ENCODE measurements around the gene CAMK2B. TPM values are rescaled to one million over a fixed set of nuclear protein-coding genes. Genes with fewer than 3 reads are reported as not detected.

The CAMK2B gene
- total RNA-seq, 4 donors from 2014 or later = 35.3 to 64.8 (median 46.0) TPM

- Histone ChIP-seq H3K4me3 (no peak overlapping the region), H3K4me1 (peaks cover 15 to 27% of the 10 kb centered on the region in 2 donors), H3K27ac (peak overlapping the region; percentile 12 to 75 (median 73)), H3K36me3 (peaks cover 0 to 11% of the 10 kb centered on the region in 2 donors), H3K27me3 (no peaks in the 10 kb centered on the region), H3K9me3 (no peaks in the 10 kb centered on the region)
- DNase-seq = peak; percentile 41 to 78
- no peak for TF ChIP-seq POLR2A (IDR thresholded peaks at IDR 0.05)
- no peak for TF ChIP-seq CTCF (IDR thresholded peaks at IDR 0.05 in 4 of 5, conservative IDR thresholded peaks at IDR 0.05 in 1 of 5)
- in situ Hi-C loops (cut with MboI; ENCODE audit: low sequenced_read_pairs in 4 of 4) (loop anchor here in 1 of 4 donors (25.0 kb wide), 1 partner anchor 271 kb away; the partner anchor contains the start of gene NUDCD3), intact Hi-C loops (cut with DNase I; ENCODE audit: low total_unique reads) (no loop called here)
- ATAC-seq = peak; percentile 46 to 65
Observed at GRCh38 chr7:44216521-44217222, 108.7 kb downstream of the CAMK2B start.

GRCh38 chr7:44216019-44216418, 109.4 kb downstream of the CAMK2B start:
- Histone ChIP-seq H3K4me1 (peaks cover 15 to 27% of the 10 kb centered on the region in 2 donors), H3K27ac (peak overlapping the region in 3 of 4 donors; percentile 73 to 75 (median 73)), H3K27me3 (no peaks in the 10 kb centered on the region), H3K4me3 (no peak overlapping the region), H3K9me3 (no peaks in the 10 kb centered on the region), H3K36me3 (peaks cover 0 to 18% of the 10 kb centered on the region in 2 donors)
- TF ChIP-seq POLR2A (IDR thresholded peaks at IDR 0.05) (no peak), CTCF (IDR thresholded peaks at IDR 0.05 in 4 of 5, conservative IDR thresholded peaks at IDR 0.05 in 1 of 5) (no peak)
- ATAC-seq = no peak
- in situ Hi-C loops (cut with MboI; ENCODE audit: low sequenced_read_pairs in 4 of 4) (loop anchor here in 1 of 4 donors (25.0 kb wide), 1 partner anchor 271 kb away; the partner anchor contains the start of gene NUDCD3), intact Hi-C loops (cut with DNase I; ENCODE audit: low total_unique reads) (no loop called here)
- peak in 1 of 2 donors; percentile 8 for DNase-seq

- H3K4me1 ChIP-seq = peaks cover 15 to 27% of the 10 kb centered on the region in 2 donors
- TF ChIP-seq POLR2A (IDR thresholded peaks at IDR 0.05) (no peak), CTCF (IDR thresholded peaks at IDR 0.05 in 4 of 5, conservative IDR thresholded peaks at IDR 0.05 in 1 of 5) (no peak)
- peaks cover 0 to 23% of the 10 kb centered on the region in 2 donors for H3K36me3 ChIP-seq
- no peak overlapping the region for H3K27ac ChIP-seq
- no peaks in the 10 kb centered on the region for H3K27me3 ChIP-seq
- H3K9me3 ChIP-seq = no peaks in the 10 kb centered on the region
- in situ Hi-C loops (cut with MboI; ENCODE audit: low sequenced_read_pairs in 4 of 4) = loop anchor here in 1 of 4 donors (25.0 kb wide), 1 partner anchor 272 kb away; the partner anchor contains the start of gene NUDCD3
- intact Hi-C loops (cut with DNase I; ENCODE audit: low total_unique reads) = no loop called here
- H3K4me3 ChIP-seq = no peak overlapping the region
- no peak for ATAC-seq
- no peak for DNase-seq
Observed at GRCh38 chr7:44215531-44215930, 109.9 kb downstream of the CAMK2B start.

- ATAC-seq (no peak), DNase-seq (no peak)
- peaks cover 0 to 39% of the 10 kb centered on the region in 2 donors for H3K36me3 ChIP-seq
- no peak for TF ChIP-seq CTCF (IDR thresholded peaks at IDR 0.05 in 4 of 5, conservative IDR thresholded peaks at IDR 0.05 in 1 of 5)
- no peak for TF ChIP-seq POLR2A (IDR thresholded peaks at IDR 0.05)
- no peaks in the 10 kb centered on the region for H3K9me3 ChIP-seq
- H3K4me3 ChIP-seq = no peak overlapping the region
- H3K27me3 ChIP-seq = no peaks in the 10 kb centered on the region
- H3K4me1 ChIP-seq = peaks cover 15 to 25% of the 10 kb centered on the region in 2 donors
- in situ Hi-C loops (cut with MboI; ENCODE audit: low sequenced_read_pairs in 4 of 4) = loop anchor here in 1 of 4 donors (25.0 kb wide), 1 partner anchor 273 kb away; the partner anchor contains the start of gene NUDCD3
- peak overlapping the region in 2 of 4 donors; percentile 18 to 44 for H3K27ac ChIP-seq
- intact Hi-C loops (cut with DNase I; ENCODE audit: low total_unique reads) = no loop called here
Observed at GRCh38 chr7:44213877-44214388, 111.5 kb downstream of the CAMK2B start.

Data from gastrocnemius medialis (tissue), 4 donors.